Measurements from ENCODE around the gene TEKTIP1.

DNA sequence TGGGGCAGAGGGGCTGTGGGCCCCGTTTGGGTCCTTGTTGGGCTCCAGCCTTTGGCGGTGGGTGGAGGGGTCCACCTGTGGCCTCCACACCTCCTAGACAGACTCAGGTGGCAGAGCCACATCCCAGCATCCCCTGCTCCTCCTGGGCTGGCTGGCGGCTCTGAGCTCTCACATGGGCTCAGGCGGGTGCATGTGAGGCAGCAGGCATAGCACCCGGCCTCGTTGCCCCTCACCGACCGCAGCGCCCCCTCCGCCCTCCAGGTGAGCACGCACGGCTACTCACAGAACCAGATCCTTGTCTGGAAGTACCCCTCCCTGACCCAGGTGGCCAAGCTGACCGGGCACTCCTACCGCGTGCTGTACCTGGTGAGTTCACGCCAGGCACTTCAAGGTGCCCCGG, 5.9 kb upstream of the TEKTIP1 start:
- TF ChIP-seq, protein P1, sequence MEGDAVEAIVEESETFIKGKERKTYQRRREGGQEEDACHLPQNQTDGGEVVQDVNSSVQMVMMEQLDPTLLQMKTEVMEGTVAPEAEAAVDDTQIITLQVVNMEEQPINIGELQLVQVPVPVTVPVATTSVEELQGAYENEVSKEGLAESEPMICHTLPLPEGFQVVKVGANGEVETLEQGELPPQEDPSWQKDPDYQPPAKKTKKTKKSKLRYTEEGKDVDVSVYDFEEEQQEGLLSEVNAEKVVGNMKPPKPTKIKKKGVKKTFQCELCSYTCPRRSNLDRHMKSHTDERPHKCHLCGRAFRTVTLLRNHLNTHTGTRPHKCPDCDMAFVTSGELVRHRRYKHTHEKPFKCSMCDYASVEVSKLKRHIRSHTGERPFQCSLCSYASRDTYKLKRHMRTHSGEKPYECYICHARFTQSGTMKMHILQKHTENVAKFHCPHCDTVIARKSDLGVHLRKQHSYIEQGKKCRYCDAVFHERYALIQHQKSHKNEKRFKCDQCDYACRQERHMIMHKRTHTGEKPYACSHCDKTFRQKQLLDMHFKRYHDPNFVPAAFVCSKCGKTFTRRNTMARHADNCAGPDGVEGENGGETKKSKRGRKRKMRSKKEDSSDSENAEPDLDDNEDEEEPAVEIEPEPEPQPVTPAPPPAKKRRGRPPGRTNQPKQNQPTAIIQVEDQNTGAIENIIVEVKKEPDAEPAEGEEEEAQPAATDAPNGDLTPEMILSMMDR (IDR thresholded peaks at IDR 0.05; ENCODE audit: borderline replicate concordance, extremely low read depth, low read length, poor library complexity, severe bottlenecking), result no peak
- no peak for TF ChIP-seq EZH2 (IDR thresholded peaks at IDR 0.05; ENCODE audit: borderline replicate concordance, low read depth, low read length, severe bottlenecking)
